HG03342 (cell line): ENCODE results near the gene DCHS1.

Source experiments
- ATAC-seq: cut with Tn5 transposase; IDR thresholded peaks from one replicate; pipeline ENCODE4 v1.9.1; 2021; ENCODE audit warnings: mild to moderate bottlenecking, moderate library complexity; ENCODE audit not compliant: unreplicated experiment

DCHS1 gene

GRCh38 chr11:6648501-6648900 is 7.1 kb downstream of the DCHS1 start:
- ATAC-seq: no peak

GRCh38 chr11:6647836-6648235 is 7.8 kb downstream of the DCHS1 start:
- no peak for ATAC-seq

GRCh38 chr11:6646918-6647679 is 8.5 kb downstream of the DCHS1 start:
- peak; percentile 96 for ATAC-seq

- ATAC-seq: no peak
These were observed 9.1 kb downstream of the DCHS1 start for GRCh38 chr11:6646576-6646917.

- no peak for ATAC-seq
These were observed 9.5 kb downstream of the DCHS1 start for GRCh38 chr11:6646071-6646470.

- ATAC-seq: no peak
These were observed 12.7 kb downstream of the DCHS1 start for GRCh38 chr11:6642957-6643356.

GRCh38 chr11:6640985-6641701 is 14.5 kb downstream of the DCHS1 start:
- ATAC-seq: no peak

- ATAC-seq: no peak
These were observed 15.3 kb downstream of the DCHS1 start for GRCh38 chr11:6640036-6640984.

GRCh38 chr11:6638429-6638828 is 17.2 kb downstream of the DCHS1 start:
- no peak for ATAC-seq

GRCh38 chr11:6637871-6638270 is 17.7 kb downstream of the DCHS1 start:
- no peak for ATAC-seq

- ATAC-seq: no peak
These were observed 19.1 kb downstream of the DCHS1 start for GRCh38 chr11:6636480-6636879.

- no peak for ATAC-seq
These were observed 20.3 kb downstream of the DCHS1 start for GRCh38 chr11:6635082-6635932.

GRCh38 chr11:6634534-6634933 is 21.1 kb downstream of the DCHS1 start:
- no peak for ATAC-seq

- ATAC-seq: no peak
These were observed 21.9 kb downstream of the DCHS1 start for GRCh38 chr11:6633422-6634408.

GRCh38 chr11:6632116-6633073 is 23.2 kb downstream of the DCHS1 start:
- ATAC-seq: no peak

GRCh38 chr11:6631361-6631890 is 24.2 kb downstream of the DCHS1 start:
- no peak for ATAC-seq

- ATAC-seq: no peak
These were observed 24.8 kb downstream of the DCHS1 start for GRCh38 chr11:6630632-6631291.
